Loucy (cell line): ENCODE results near the gene DLD.

Source experiments
- EZH2phosphoT487 ChIP-seq: fragments of 200-600 bp; IDR thresholded peaks from 2 replicates; pipeline ENCODE4 v1.6.1; 2018; ENCODE audit warnings: antibody characterized with exemption, mild to moderate bottlenecking, moderate library complexity, borderline replicate concordance
- TF ChIP-seq, protein P1 (sequence below): fragments of 200-600 bp; sonication (generic); conservative IDR thresholded peaks from 2 replicates; pipeline ENCODE4 v1.5.1; 2014; ENCODE audit warnings: mild to moderate bottlenecking, antibody characterized with exemption, low read length

DNA sequence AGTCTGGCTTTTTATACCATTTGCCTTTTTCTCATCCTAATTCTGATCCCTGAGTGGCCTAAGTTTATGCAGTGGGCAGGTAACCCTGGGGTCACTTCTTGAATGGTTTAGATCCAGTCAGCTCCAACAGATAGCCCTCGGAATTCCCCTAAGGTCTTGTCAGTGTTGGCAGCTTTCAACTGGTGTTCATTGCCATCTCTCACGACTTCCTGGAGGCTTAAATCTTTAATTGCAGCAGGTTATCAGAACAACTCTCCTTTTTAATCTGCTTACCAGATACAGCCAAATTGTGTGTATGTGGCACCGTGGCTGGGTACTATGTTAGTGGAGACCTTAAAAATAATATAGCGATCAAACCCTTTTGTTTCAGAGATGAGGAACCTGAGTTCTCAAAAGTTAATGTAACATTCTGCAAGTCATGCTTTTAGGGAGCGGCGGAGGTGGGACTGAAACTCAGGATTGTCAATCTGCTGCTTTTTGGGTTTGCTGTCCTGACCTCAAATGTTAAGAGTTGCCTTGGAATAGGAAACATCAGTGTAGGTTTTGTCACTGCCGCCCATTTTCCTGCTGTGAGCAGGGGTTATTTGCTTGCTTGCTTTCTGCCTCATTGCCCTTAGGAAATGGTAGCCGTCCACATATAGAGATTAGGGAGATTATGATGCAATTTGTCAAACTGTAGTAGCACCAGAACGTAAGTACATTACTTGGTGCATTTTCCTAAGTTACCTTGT, 818 bp downstream of the DLD start:
- TF ChIP-seq, protein P1, sequence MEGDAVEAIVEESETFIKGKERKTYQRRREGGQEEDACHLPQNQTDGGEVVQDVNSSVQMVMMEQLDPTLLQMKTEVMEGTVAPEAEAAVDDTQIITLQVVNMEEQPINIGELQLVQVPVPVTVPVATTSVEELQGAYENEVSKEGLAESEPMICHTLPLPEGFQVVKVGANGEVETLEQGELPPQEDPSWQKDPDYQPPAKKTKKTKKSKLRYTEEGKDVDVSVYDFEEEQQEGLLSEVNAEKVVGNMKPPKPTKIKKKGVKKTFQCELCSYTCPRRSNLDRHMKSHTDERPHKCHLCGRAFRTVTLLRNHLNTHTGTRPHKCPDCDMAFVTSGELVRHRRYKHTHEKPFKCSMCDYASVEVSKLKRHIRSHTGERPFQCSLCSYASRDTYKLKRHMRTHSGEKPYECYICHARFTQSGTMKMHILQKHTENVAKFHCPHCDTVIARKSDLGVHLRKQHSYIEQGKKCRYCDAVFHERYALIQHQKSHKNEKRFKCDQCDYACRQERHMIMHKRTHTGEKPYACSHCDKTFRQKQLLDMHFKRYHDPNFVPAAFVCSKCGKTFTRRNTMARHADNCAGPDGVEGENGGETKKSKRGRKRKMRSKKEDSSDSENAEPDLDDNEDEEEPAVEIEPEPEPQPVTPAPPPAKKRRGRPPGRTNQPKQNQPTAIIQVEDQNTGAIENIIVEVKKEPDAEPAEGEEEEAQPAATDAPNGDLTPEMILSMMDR, result no peak
- TF ChIP-seq EZH2phosphoT487, result no peak
